Measurements from ENCODE around the gene TKTL1. TPM values are rescaled to one million over a fixed set of nuclear protein-coding genes. Genes with fewer than 3 reads are reported as not detected.
A peak's percentile ranks its signal among the peaks of the same experiment; 100 is the strongest.

Gene TKTL1
- total and polyA plus RNA-seq, 3 donors from 2014 or later: 224 to 268 (median 233) TPM

GRCh38 chrX:154317391-154317995 lies 21.9 kb downstream of the TKTL1 start:
- TF ChIP-seq CTCF (IDR thresholded peaks at IDR 0.05) (peak in 2 of 3 experiments; percentile 12 to 20), POLR2A (IDR thresholded peaks at IDR 0.05) (no peak)
- Histone ChIP-seq H3K27me3 (no peaks in the 10 kb centered on the region), H3K36me3 (ENCODE audit: low read depth, missing control alignments) (no peaks in the 10 kb centered on the region), H3K27ac (no peak overlapping the region), H3K4me1 (no peaks in the 10 kb centered on the region), H3K4me3 (no peak overlapping the region), H3K9me3 (no peaks in the 10 kb centered on the region)
- intact Hi-C loops (cut with DNase I; ENCODE audit: low total_unique reads): no loop called here
- WGBS, 2 donors: 15 to 27% methylated on average over 2 to 7 of the region's 7 CpGs
- DNase-seq: no peak

- no peak overlapping the region for H3K4me3 ChIP-seq
- H3K27me3 ChIP-seq: no peaks in the 10 kb centered on the region
- intact Hi-C loops (cut with DNase I; ENCODE audit: low total_unique reads): no loop called here
- no peak for TF ChIP-seq CTCF (IDR thresholded peaks at IDR 0.05)
- TF ChIP-seq POLR2A (IDR thresholded peaks at IDR 0.05): no peak
- WGBS, 2 donors: 94 to 97% methylated on average over 7 to 11 of the region's 11 CpGs
- H3K9me3 ChIP-seq: no peaks in the 10 kb centered on the region
- H3K27ac ChIP-seq: no peak overlapping the region
- H3K36me3 ChIP-seq (ENCODE audit: low read depth, missing control alignments): no peaks in the 10 kb centered on the region
- H3K4me1 ChIP-seq: no peaks in the 10 kb centered on the region
- DNase-seq: no peak
Measured at GRCh38 chrX:154320406-154320805, 24.8 kb downstream of the TKTL1 start.

- Histone ChIP-seq H3K9me3 (no peaks in the 10 kb centered on the region), H3K4me1 (no peaks in the 10 kb centered on the region), H3K4me3 (no peak overlapping the region), H3K27me3 (no peaks in the 10 kb centered on the region), H3K36me3 (ENCODE audit: low read depth, missing control alignments) (no peaks in the 10 kb centered on the region), H3K27ac (no peak overlapping the region)
- 77% methylated on average over 6 of the region's 7 CpGs; no CpG with 5 or more reads in 1 of the 2 donors for WGBS, 2 donors
- no peak for DNase-seq
- TF ChIP-seq CTCF (IDR thresholded peaks at IDR 0.05): no peak
- no peak for TF ChIP-seq POLR2A (IDR thresholded peaks at IDR 0.05)
- intact Hi-C loops (cut with DNase I; ENCODE audit: low total_unique reads): no loop called here
Measured at GRCh38 chrX:154321152-154321551, 25.6 kb downstream of the TKTL1 start.

GRCh38 chrX:154321594-154321993 lies 26.0 kb downstream of the TKTL1 start:
- WGBS, 2 donors: 83 to 91% methylated on average over 6 of the region's 10 CpGs
- no peaks in the 10 kb centered on the region for H3K36me3 ChIP-seq (ENCODE audit: low read depth, missing control alignments)
- H3K4me1 ChIP-seq: no peaks in the 10 kb centered on the region
- no peak overlapping the region for H3K4me3 ChIP-seq
- no peak overlapping the region for H3K27ac ChIP-seq
- no peak for TF ChIP-seq CTCF (IDR thresholded peaks at IDR 0.05)
- no peak for TF ChIP-seq POLR2A (IDR thresholded peaks at IDR 0.05)
- peak; percentile 27 for DNase-seq
- no peaks in the 10 kb centered on the region for H3K9me3 ChIP-seq
- H3K27me3 ChIP-seq: no peaks in the 10 kb centered on the region
- intact Hi-C loops (cut with DNase I; ENCODE audit: low total_unique reads): no loop called here

- no peaks in the 10 kb centered on the region for H3K27me3 ChIP-seq
- no peak for TF ChIP-seq CTCF (IDR thresholded peaks at IDR 0.05)
- TF ChIP-seq POLR2A (IDR thresholded peaks at IDR 0.05): no peak
- H3K27ac ChIP-seq: no peak overlapping the region
- H3K4me1 ChIP-seq: no peaks in the 10 kb centered on the region
- WGBS, 2 donors: 80 to 89% methylated on average over 10 of the region's 10 CpGs
- H3K9me3 ChIP-seq: no peaks in the 10 kb centered on the region
- no peaks in the 10 kb centered on the region for H3K36me3 ChIP-seq (ENCODE audit: low read depth, missing control alignments)
- no peak for DNase-seq
- intact Hi-C loops (cut with DNase I; ENCODE audit: low total_unique reads): no loop called here
- no peak overlapping the region for H3K4me3 ChIP-seq
Measured at GRCh38 chrX:154322890-154323289, 27.3 kb downstream of the TKTL1 start.

Measured in testis (tissue), 3 donors.